WTC11 (cell line): ENCODE results near the gene ELFN1. TPM values are rescaled to one million over a fixed set of nuclear protein-coding genes. Genes with fewer than 3 reads are reported as not detected.

Source experiments
- ATAC-seq: fragments of 200-7000 bp; cut with Tn5 transposase; 2 replicates; pipeline ENCODE4 v1.10.0; 2021; ENCODE audit warnings: mild to moderate bottlenecking, moderate library complexity
- CTCF ChIA-PET: fragments of 300-600 bp; sonication (Branson Sonifier 250); formaldehyde crosslinking; loops from one replicate; lab custom pipeline; 2021; ENCODE audit warnings: antibody characterized with exemption; lab: Charles Lee
- POLR2A ChIA-PET: fragments of 350-600 bp; sonication (Branson Sonifier 250); formaldehyde crosslinking; loops from one replicate; lab custom pipeline; 2021; ENCODE audit warnings: antibody characterized with exemption; lab: Charles Lee
- DNase-seq: peaks from one replicate; pipeline ENCODE4 v3.0.0; 2021; ENCODE audit warnings: low spot score
- H3K27ac Mint-ChIP-seq: 2 replicates; pipeline ENCODE4 v1.8.0; 2021; ENCODE audit warnings: mixed read lengths
- H3K27me3 Mint-ChIP-seq: 2 replicates; pipeline ENCODE4 v1.8.0; 2021; ENCODE audit warnings: low read depth, mild to moderate bottlenecking, moderate library complexity, mixed read lengths
- H3K36me3 Mint-ChIP-seq: 2 replicates; pipeline ENCODE4 v1.8.0; 2021; ENCODE audit warnings: mixed read lengths
- H3K4me1 Mint-ChIP-seq: 2 replicates; pipeline ENCODE4 v1.8.0; 2022; ENCODE audit warnings: mixed read lengths
- H3K4me3 Mint-ChIP-seq: 2 replicates; pipeline ENCODE4 v1.8.0; 2021; ENCODE audit warnings: mild to moderate bottlenecking, moderate library complexity, mixed read lengths
- H3K9me3 Mint-ChIP-seq: 2 replicates; pipeline ENCODE4 v1.8.0; 2021; ENCODE audit warnings: mixed read lengths
- ARID4B ChIP-seq: sonication (generic); formaldehyde crosslinking; IDR thresholded peaks from 2 replicates; pipeline ENCODE4 v1.8.0; 2023; ENCODE audit warnings: missing genetic modification reagents, mild to moderate bottlenecking, borderline replicate concordance
- CBFB ChIP-seq: sonication (generic); formaldehyde crosslinking; IDR thresholded peaks from 2 replicates; pipeline ENCODE4 v1.8.1; 2022; ENCODE audit warnings: mild to moderate bottlenecking, low read depth, missing genetic modification reagents
- CREB1 ChIP-seq: sonication (generic); formaldehyde crosslinking; IDR thresholded peaks from 2 replicates; pipeline ENCODE4 v1.8.0; 2023; ENCODE audit warnings: mild to moderate bottlenecking, missing genetic modification reagents
- EMX1 ChIP-seq: fragments of 250-450 bp; sonication (Bioruptor Pico); IDR thresholded peaks from 2 replicates; pipeline ENCODE4 v1.8.0; 2021; ENCODE audit warnings: mild to moderate bottlenecking
- ESRRA ChIP-seq: sonication (generic); formaldehyde crosslinking; IDR thresholded peaks from 2 replicates; pipeline ENCODE4 v1.8.1; 2022; ENCODE audit warnings: mild to moderate bottlenecking, missing genetic modification reagents, borderline replicate concordance
- FOXK1 ChIP-seq: sonication (generic); formaldehyde crosslinking; IDR thresholded peaks from 2 replicates; pipeline ENCODE4 v1.8.0; 2022; ENCODE audit warnings: mild to moderate bottlenecking, moderate library complexity, missing genetic modification reagents
- FOXP1 ChIP-seq: sonication (generic); formaldehyde crosslinking; IDR thresholded peaks from 2 replicates; pipeline ENCODE4 v1.8.0; 2022; ENCODE audit warnings: missing genetic modification reagents, mild to moderate bottlenecking, moderate library complexity, borderline replicate concordance
- GRHL2 ChIP-seq: fragments of 250-450 bp; sonication (Bioruptor Pico); IDR thresholded peaks from 2 replicates; pipeline ENCODE4 v1.8.0; 2022; ENCODE audit warnings: mild to moderate bottlenecking, moderate library complexity; ENCODE audit not compliant: insufficient replicate concordance, severe bottlenecking
- HMGXB4 ChIP-seq: sonication (generic); formaldehyde crosslinking; IDR thresholded peaks from 2 replicates; pipeline ENCODE4 v1.8.1; 2023; ENCODE audit warnings: mild to moderate bottlenecking, moderate library complexity, missing genetic modification reagents
- IRF1 ChIP-seq: sonication (generic); formaldehyde crosslinking; IDR thresholded peaks from 2 replicates; pipeline ENCODE4 v1.8.0; 2023; ENCODE audit warnings: missing genetic modification reagents
- JAZF1 ChIP-seq: fragments of 250-450 bp; sonication (Bioruptor Pico); IDR thresholded peaks from 2 replicates; pipeline ENCODE4 v1.9.0; 2021; ENCODE audit warnings: moderate library complexity, mild to moderate bottlenecking, inconsistent platforms
- NR2C2 ChIP-seq: sonication (generic); formaldehyde crosslinking; IDR thresholded peaks from 2 replicates; pipeline ENCODE4 v1.8.0; 2022; ENCODE audit warnings: mild to moderate bottlenecking, missing genetic modification reagents
- NR3C1 ChIP-seq: sonication (generic); formaldehyde crosslinking; conservative IDR thresholded peaks from 2 replicates; pipeline ENCODE4 v1.8.1; 2023; ENCODE audit warnings: low read depth, mild to moderate bottlenecking, missing genetic modification reagents
- PRRX2 ChIP-seq: fragments of 250-450 bp; sonication (Bioruptor Pico); IDR thresholded peaks from 2 replicates; pipeline ENCODE4 v1.8.0; 2021; ENCODE audit warnings: mild to moderate bottlenecking
- SMAD4 ChIP-seq: sonication (generic); formaldehyde crosslinking; IDR thresholded peaks from 2 replicates; pipeline ENCODE4 v1.8.0; 2022; ENCODE audit warnings: mild to moderate bottlenecking, missing genetic modification reagents
- ZBTB43 ChIP-seq: sonication (generic); formaldehyde crosslinking; IDR thresholded peaks from 2 replicates; pipeline ENCODE4 v1.8.1; 2023; ENCODE audit warnings: mild to moderate bottlenecking, missing genetic modification reagents
- ZNF423 ChIP-seq: fragments of 250-450 bp; sonication (Bioruptor Pico); IDR thresholded peaks from 2 replicates; pipeline ENCODE4 v2.1.2; 2022; ENCODE audit warnings: mild to moderate bottlenecking, moderate library complexity
- ZNF532 ChIP-seq: fragments of 250-450 bp; sonication (Bioruptor Pico); IDR thresholded peaks from 2 replicates; pipeline ENCODE4 v1.9.0; 2021; ENCODE audit warnings: mild to moderate bottlenecking, borderline replicate concordance
- ZNF671 ChIP-seq: fragments of 250-450 bp; sonication (Bioruptor Pico); IDR thresholded peaks from 2 replicates; pipeline ENCODE4 v1.8.0; 2021; ENCODE audit warnings: mild to moderate bottlenecking
- total RNA-seq: library from RNA; stranded (reverse); gene quantifications from 3 replicates; pipeline ENCODE4 v1.2.3, GENCODE V29; 2021

ELFN1 gene
- total RNA-seq, 1 experiment from 2014 or later: 4.6 TPM

GRCh38 chr7:1741246-1741645 is 71.2 kb downstream of the ELFN1 start (continued):
- TF ChIP-seq IRF1 (no peak), CREB1 (CRISPR knock-in tag) (no peak), ARID4B (CRISPR knock-in tag) (no peak), FOXP1 (CRISPR knock-in tag) (no peak), ZNF671 (CRISPR knock-in tag) (no peak), ZBTB43 (no peak), ZNF423 (CRISPR knock-in tag) (no peak), JAZF1 (CRISPR knock-in tag) (no peak), ESRRA (CRISPR knock-in tag) (no peak), GRHL2 (CRISPR knock-in tag) (no peak)

GRCh38 chr7:1741751-1742554 is 71.9 kb downstream of the ELFN1 start:
- H3K27ac Mint-ChIP-seq: no peak overlapping the region
- no peaks in the 10 kb centered on the region for H3K36me3 Mint-ChIP-seq
- CTCF ChIA-PET: interaction anchor here (1.1 kb wide), 1 partner anchor 34 kb away, joined by 3 read pairs; no protein-coding TSS in a partner anchor
- POLR2A ChIA-PET: no interaction called here
- no peaks in the 10 kb centered on the region for H3K27me3 Mint-ChIP-seq
- ATAC-seq: no peak
- no peak overlapping the region for H3K4me3 Mint-ChIP-seq
- no peaks in the 10 kb centered on the region for H3K4me1 Mint-ChIP-seq
- no peak for DNase-seq
- H3K9me3 Mint-ChIP-seq: no peaks in the 10 kb centered on the region
- TF ChIP-seq FOXP1 (CRISPR knock-in tag) (peak; percentile 45; the same call in 1 of the 2 replicates), CBFB (CRISPR knock-in tag) (no peak)
- TF ChIP-seq, all 79 proteins: peak for 1

- H3K9me3 Mint-ChIP-seq: no peaks in the 10 kb centered on the region
- no peak for DNase-seq
- CTCF ChIA-PET: interaction anchor here (1.1 kb wide), 1 partner anchor 35 kb away, joined by 3 read pairs; no protein-coding TSS in a partner anchor
- H3K4me3 Mint-ChIP-seq: no peak overlapping the region
- POLR2A ChIA-PET: no interaction called here
- no peak overlapping the region for H3K27ac Mint-ChIP-seq
- ATAC-seq: no peak
- H3K4me1 Mint-ChIP-seq: no peaks in the 10 kb centered on the region
- no peaks in the 10 kb centered on the region for H3K27me3 Mint-ChIP-seq
- H3K36me3 Mint-ChIP-seq: no peaks in the 10 kb centered on the region
- TF ChIP-seq NR3C1 (CRISPR knock-in tag) (no peak), PRRX2 (CRISPR knock-in tag) (no peak), ZNF532 (CRISPR knock-in tag) (no peak), NR2C2 (CRISPR knock-in tag) (no peak), HMGXB4 (no peak), EMX1 (no peak), GRHL2 (CRISPR knock-in tag) (no peak), FOXP1 (CRISPR knock-in tag) (no peak), SMAD4 (CRISPR knock-in tag) (no peak), FOXK1 (CRISPR knock-in tag) (no peak)
Observed at GRCh38 chr7:1742555-1743303, 72.7 kb downstream of the ELFN1 start.
